ENCODE measurements around the gene ITGB5. TPM values are rescaled to one million over a fixed set of nuclear protein-coding genes. Genes with fewer than 3 reads are reported as not detected.
A peak's percentile ranks its signal among the peaks of the same experiment; 100 is the strongest.

The ITGB5 gene
- total and polyA plus RNA-seq, 4 donors: 16.9 to 66.6 (median 48.0) TPM

DNA sequence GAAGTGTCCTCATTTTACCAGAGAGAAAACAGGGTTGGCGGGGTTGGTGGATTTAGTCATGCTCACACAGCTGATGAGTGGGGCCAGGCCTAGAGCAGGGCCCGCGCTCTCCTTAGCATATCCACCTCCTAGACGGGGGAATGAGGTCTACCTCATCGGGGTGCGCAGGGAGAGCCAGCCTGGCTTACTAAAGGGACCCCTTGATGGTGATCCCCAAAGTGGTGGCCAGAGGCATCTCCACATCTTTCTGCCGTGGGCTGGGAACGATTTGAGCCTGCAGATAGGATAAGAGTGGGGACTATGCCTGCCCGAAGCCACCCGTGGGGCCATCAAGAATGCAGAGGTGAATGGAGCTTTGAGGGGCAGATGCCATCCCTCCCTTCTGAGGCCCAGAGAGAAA, 87.5 kb downstream of the ITGB5 start:
- 94% methylated on average over 10 of the region's 10 CpGs for WGBS
- H3K4me3 ChIP-seq (ENCODE audit: low read depth in 1 of 3, low read length in 3 of 3): no peak overlapping the region
- H3K27me3 ChIP-seq (ENCODE audit: control insufficient read depth in 4 of 4, insufficient read depth in 4 of 4, low read length in 3 of 4): no peaks in the 10 kb centered on the region
- TF ChIP-seq YY1 (IDR thresholded peaks at IDR 0.05) (no peak), FOXA1 (IDR thresholded peaks at IDR 0.05) (no peak), EGR1 (IDR thresholded peaks at IDR 0.05; ENCODE audit: low read depth in 2 of 2) (no peak), ZBTB33 (IDR thresholded peaks at IDR 0.05) (no peak), HNF4G (IDR thresholded peaks at IDR 0.05) (no peak), FOXA2 (IDR thresholded peaks at IDR 0.05) (no peak), RAD21 (IDR thresholded peaks at IDR 0.05) (no peak), GABPA (IDR thresholded peaks at IDR 0.05 in 1 of 2, conservative IDR thresholded peaks at IDR 0.05 in 1 of 2) (no peak)
- TF ChIP-seq, protein P1, sequence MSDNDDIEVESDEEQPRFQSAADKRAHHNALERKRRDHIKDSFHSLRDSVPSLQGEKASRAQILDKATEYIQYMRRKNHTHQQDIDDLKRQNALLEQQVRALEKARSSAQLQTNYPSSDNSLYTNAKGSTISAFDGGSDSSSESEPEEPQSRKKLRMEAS (IDR thresholded peaks at IDR 0.05): no peak
- DNase-seq (ENCODE audit: low spot score): no peak
- H3K36me3 ChIP-seq (ENCODE audit: control insufficient read depth in 4 of 4, insufficient read depth in 3 of 4, low read depth in 1 of 4, low read length in 3 of 4): peaks cover 0 to 22% (median 8%) of the 10 kb centered on the region in 4 donors
- peak overlapping the region in 1 of 2 donors; percentile 44 for H3K27ac ChIP-seq (ENCODE audit: low read depth in 1 of 2, low read length in 2 of 2)
- H3K9ac ChIP-seq (ENCODE audit: low read depth in 1 of 2, low read length in 2 of 2): no peak overlapping the region
- H3K4me1 ChIP-seq (ENCODE audit: control insufficient read depth in 4 of 4, insufficient read depth in 4 of 4, low read length in 3 of 4): peaks cover 12 to 27% (median 20%) of the 10 kb centered on the region in 4 donors
- H3K9me3 ChIP-seq (ENCODE audit: control insufficient read depth in 4 of 4, low read length in 3 of 4): no peaks in the 10 kb centered on the region

- 82% methylated on average over 4 of the region's 4 CpGs for WGBS
- H3K9ac ChIP-seq (ENCODE audit: low read depth in 1 of 2, low read length in 2 of 2): no peak overlapping the region
- H3K4me1 ChIP-seq (ENCODE audit: control insufficient read depth in 4 of 4, insufficient read depth in 4 of 4, low read length in 3 of 4): peaks cover 9 to 27% (median 20%) of the 10 kb centered on the region in 4 donors
- peaks cover 0 to 25% (median 18%) of the 10 kb centered on the region in 4 donors for H3K36me3 ChIP-seq (ENCODE audit: control insufficient read depth in 4 of 4, insufficient read depth in 3 of 4, low read depth in 1 of 4, low read length in 3 of 4)
- no peak for DNase-seq (ENCODE audit: low spot score)
- H3K27ac ChIP-seq (ENCODE audit: low read depth in 1 of 2, low read length in 2 of 2): no peak overlapping the region
- H3K9me3 ChIP-seq (ENCODE audit: control insufficient read depth in 4 of 4, low read length in 3 of 4): no peaks in the 10 kb centered on the region
- H3K4me3 ChIP-seq (ENCODE audit: low read depth in 1 of 3, low read length in 3 of 3): no peak overlapping the region
- TF ChIP-seq EGR1 (IDR thresholded peaks at IDR 0.05; ENCODE audit: low read depth in 2 of 2) (no peak), FOXA2 (IDR thresholded peaks at IDR 0.05) (no peak), GABPA (IDR thresholded peaks at IDR 0.05 in 1 of 2, conservative IDR thresholded peaks at IDR 0.05 in 1 of 2) (no peak), FOXA1 (IDR thresholded peaks at IDR 0.05) (no peak), SP1 (IDR thresholded peaks at IDR 0.05) (no peak)
- no peaks in the 10 kb centered on the region for H3K27me3 ChIP-seq (ENCODE audit: control insufficient read depth in 4 of 4, insufficient read depth in 4 of 4, low read length in 3 of 4)
Measured at GRCh38 chr3:124797426-124797945, 89.7 kb downstream of the ITGB5 start.

DNA sequence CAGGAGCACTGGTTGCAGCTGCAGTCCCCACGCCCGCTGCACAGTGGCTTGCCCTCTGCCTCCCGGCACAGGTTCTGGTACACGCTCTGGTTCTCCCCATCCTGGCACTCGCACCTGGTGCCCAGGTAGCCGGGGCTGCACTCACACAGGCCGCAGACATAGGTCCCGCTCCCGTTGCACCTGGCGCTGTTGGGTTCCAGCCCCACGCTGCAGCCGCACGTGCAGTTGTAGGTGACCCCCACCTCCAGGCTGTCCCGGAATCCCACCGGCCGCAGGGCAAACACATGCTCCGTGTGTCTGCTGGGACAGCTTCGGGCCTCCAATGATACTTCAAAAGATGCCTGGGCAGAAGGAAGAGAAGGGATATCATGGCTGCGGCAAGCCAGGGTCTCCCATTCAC, 90.7 kb downstream of the ITGB5 start:
- Histone ChIP-seq H3K4me3 (ENCODE audit: low read depth in 1 of 3, low read length in 3 of 3) (no peak overlapping the region), H3K9ac (ENCODE audit: low read depth in 1 of 2, low read length in 2 of 2) (no peak overlapping the region), H3K27me3 (ENCODE audit: control insufficient read depth in 4 of 4, insufficient read depth in 4 of 4, low read length in 3 of 4) (no peaks in the 10 kb centered on the region), H3K4me1 (ENCODE audit: control insufficient read depth in 4 of 4, insufficient read depth in 4 of 4, low read length in 3 of 4) (peaks cover 4 to 20% (median 19%) of the 10 kb centered on the region in 4 donors), H3K27ac (ENCODE audit: low read depth in 1 of 2, low read length in 2 of 2) (no peak overlapping the region), H3K9me3 (ENCODE audit: control insufficient read depth in 4 of 4, low read length in 3 of 4) (no peaks in the 10 kb centered on the region), H3K36me3 (ENCODE audit: control insufficient read depth in 4 of 4, insufficient read depth in 3 of 4, low read depth in 1 of 4, low read length in 3 of 4) (peaks cover 0 to 26% (median 19%) of the 10 kb centered on the region in 4 donors)
- WGBS: 96% methylated on average over 19 of the region's 19 CpGs
- no peak for DNase-seq (ENCODE audit: low spot score)
- TF ChIP-seq GABPA (IDR thresholded peaks at IDR 0.05 in 1 of 2, conservative IDR thresholded peaks at IDR 0.05 in 1 of 2): no peak

Measured in liver (tissue), 9 donors.